ENCODE data around the gene DDX59.

DNA sequence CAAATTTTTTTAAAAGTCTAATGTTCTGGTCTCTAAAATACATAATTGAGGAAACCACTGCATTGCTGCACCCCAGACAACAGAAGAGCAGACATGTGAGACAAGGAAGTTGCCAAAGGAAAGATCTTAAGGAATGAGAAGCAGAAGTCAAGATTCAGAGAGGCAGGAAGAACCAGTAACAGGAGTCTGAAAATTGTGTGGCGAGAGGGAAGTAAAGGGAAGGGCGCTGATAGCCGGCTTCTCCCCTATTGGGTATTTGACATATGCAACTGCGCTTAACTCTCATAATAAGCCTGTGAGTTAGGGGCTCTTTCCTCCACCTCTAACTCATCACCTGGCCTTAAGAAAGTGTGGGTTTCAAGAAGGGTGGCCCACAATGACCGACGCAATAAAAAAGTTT, 27.2 kb downstream of the DDX59 start:
- TF ChIP-seq, protein P1, sequence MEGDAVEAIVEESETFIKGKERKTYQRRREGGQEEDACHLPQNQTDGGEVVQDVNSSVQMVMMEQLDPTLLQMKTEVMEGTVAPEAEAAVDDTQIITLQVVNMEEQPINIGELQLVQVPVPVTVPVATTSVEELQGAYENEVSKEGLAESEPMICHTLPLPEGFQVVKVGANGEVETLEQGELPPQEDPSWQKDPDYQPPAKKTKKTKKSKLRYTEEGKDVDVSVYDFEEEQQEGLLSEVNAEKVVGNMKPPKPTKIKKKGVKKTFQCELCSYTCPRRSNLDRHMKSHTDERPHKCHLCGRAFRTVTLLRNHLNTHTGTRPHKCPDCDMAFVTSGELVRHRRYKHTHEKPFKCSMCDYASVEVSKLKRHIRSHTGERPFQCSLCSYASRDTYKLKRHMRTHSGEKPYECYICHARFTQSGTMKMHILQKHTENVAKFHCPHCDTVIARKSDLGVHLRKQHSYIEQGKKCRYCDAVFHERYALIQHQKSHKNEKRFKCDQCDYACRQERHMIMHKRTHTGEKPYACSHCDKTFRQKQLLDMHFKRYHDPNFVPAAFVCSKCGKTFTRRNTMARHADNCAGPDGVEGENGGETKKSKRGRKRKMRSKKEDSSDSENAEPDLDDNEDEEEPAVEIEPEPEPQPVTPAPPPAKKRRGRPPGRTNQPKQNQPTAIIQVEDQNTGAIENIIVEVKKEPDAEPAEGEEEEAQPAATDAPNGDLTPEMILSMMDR (IDR thresholded peaks at IDR 0.05), result no peak
- TF ChIP-seq POLR2A (IDR thresholded peaks at IDR 0.05) (no peak), POLR2AphosphoS5 (IDR thresholded peaks at IDR 0.05; ENCODE audit: insufficient read depth in 1 of 2, low read depth in 1 of 2) (no peak)

Measured in vagina (tissue), 2 donors.